ENCODE data around the gene KRT4. TPM values are rescaled to one million over a fixed set of nuclear protein-coding genes. Genes with fewer than 3 reads are reported as not detected.

KRT4 gene
- total and polyA plus RNA-seq, 2 donors from 2014 or later, result 0.15 TPM; not detected in 1

- no peaks in the 10 kb centered on the region for H3K27me3 ChIP-seq (ENCODE audit: control insufficient read depth, insufficient read depth, low read length)
- H3K9me3 ChIP-seq (ENCODE audit: control insufficient read depth in 2 of 3, insufficient read depth in 1 of 3, low read length in 3 of 3), result no peaks in the 10 kb centered on the region
- no peak within 1 kb of the TSS for H3K9ac ChIP-seq (ENCODE audit: low read length in 3 of 3)
- TF ChIP-seq, protein P1, sequence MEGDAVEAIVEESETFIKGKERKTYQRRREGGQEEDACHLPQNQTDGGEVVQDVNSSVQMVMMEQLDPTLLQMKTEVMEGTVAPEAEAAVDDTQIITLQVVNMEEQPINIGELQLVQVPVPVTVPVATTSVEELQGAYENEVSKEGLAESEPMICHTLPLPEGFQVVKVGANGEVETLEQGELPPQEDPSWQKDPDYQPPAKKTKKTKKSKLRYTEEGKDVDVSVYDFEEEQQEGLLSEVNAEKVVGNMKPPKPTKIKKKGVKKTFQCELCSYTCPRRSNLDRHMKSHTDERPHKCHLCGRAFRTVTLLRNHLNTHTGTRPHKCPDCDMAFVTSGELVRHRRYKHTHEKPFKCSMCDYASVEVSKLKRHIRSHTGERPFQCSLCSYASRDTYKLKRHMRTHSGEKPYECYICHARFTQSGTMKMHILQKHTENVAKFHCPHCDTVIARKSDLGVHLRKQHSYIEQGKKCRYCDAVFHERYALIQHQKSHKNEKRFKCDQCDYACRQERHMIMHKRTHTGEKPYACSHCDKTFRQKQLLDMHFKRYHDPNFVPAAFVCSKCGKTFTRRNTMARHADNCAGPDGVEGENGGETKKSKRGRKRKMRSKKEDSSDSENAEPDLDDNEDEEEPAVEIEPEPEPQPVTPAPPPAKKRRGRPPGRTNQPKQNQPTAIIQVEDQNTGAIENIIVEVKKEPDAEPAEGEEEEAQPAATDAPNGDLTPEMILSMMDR (IDR thresholded peaks at IDR 0.05; ENCODE audit: borderline replicate concordance, extremely low read depth, insufficient read depth), result no peak
- DNase-seq (no peak), FAIRE-seq (no peak)
- intact Hi-C loops (cut with DNase I), result no loop called here
- H3K4me1 ChIP-seq (ENCODE audit: control insufficient read depth in 2 of 3, insufficient read depth in 2 of 3, low read depth in 1 of 3, low read length in 3 of 3), result no peaks in the 10 kb centered on the region
- no peak within 1 kb of the TSS for H3K4me3 ChIP-seq (ENCODE audit: low read length in 3 of 3)
- no peak within 1 kb of the TSS for H3K27ac ChIP-seq (ENCODE audit: low read depth in 2 of 2, low read length in 2 of 2)
- H3K36me3 ChIP-seq (ENCODE audit: control insufficient read depth in 2 of 3, insufficient read depth in 3 of 3, low read length in 3 of 3), result no peaks in the 10 kb centered on the region
These were observed 20.2 kb upstream of the KRT4 start, which contains the start of gene KRT79 for GRCh38 chr12:52833922-52834726. Gene KRT79, minus strand, starts transcription at chr12:52834311. Its CDS starts 51 bp downstream, at chr12:52834260.

- FAIRE-seq (no peak), DNase-seq (no peak)
- intact Hi-C loops (cut with DNase I), result no loop called here
- Histone ChIP-seq H3K9ac (ENCODE audit: low read length in 3 of 3) (no peak overlapping the region), H3K27me3 (ENCODE audit: control insufficient read depth, insufficient read depth, low read length) (no peaks in the 10 kb centered on the region), H3K4me1 (ENCODE audit: control insufficient read depth in 2 of 3, insufficient read depth in 2 of 3, low read depth in 1 of 3, low read length in 3 of 3) (no peaks in the 10 kb centered on the region), H3K27ac (ENCODE audit: low read depth in 2 of 2, low read length in 2 of 2) (no peak overlapping the region), H3K9me3 (ENCODE audit: control insufficient read depth in 2 of 3, insufficient read depth in 1 of 3, low read length in 3 of 3) (no peaks in the 10 kb centered on the region), H3K4me3 (ENCODE audit: low read length in 3 of 3) (no peak overlapping the region), H3K36me3 (ENCODE audit: control insufficient read depth in 2 of 3, insufficient read depth in 3 of 3, low read length in 3 of 3) (no peaks in the 10 kb centered on the region)
- TF ChIP-seq, protein P1 (IDR thresholded peaks at IDR 0.05; ENCODE audit: borderline replicate concordance, extremely low read depth, insufficient read depth), result no peak
These were observed 19.3 kb upstream of the KRT4 start for GRCh38 chr12:52832985-52833905.

- Histone ChIP-seq H3K9ac (ENCODE audit: low read length in 3 of 3) (no peak overlapping the region), H3K27ac (ENCODE audit: low read depth in 2 of 2, low read length in 2 of 2) (no peak overlapping the region), H3K9me3 (ENCODE audit: control insufficient read depth in 2 of 3, insufficient read depth in 1 of 3, low read length in 3 of 3) (no peaks in the 10 kb centered on the region), H3K36me3 (ENCODE audit: control insufficient read depth in 2 of 3, insufficient read depth in 3 of 3, low read length in 3 of 3) (no peaks in the 10 kb centered on the region), H3K27me3 (ENCODE audit: control insufficient read depth, insufficient read depth, low read length) (no peaks in the 10 kb centered on the region), H3K4me3 (ENCODE audit: low read length in 3 of 3) (no peak overlapping the region), H3K4me1 (ENCODE audit: control insufficient read depth in 2 of 3, insufficient read depth in 2 of 3, low read depth in 1 of 3, low read length in 3 of 3) (no peaks in the 10 kb centered on the region)
- FAIRE-seq, result no peak
- TF ChIP-seq, protein P1 (IDR thresholded peaks at IDR 0.05; ENCODE audit: borderline replicate concordance, extremely low read depth, insufficient read depth), result no peak
- DNase-seq, result no peak
- intact Hi-C loops (cut with DNase I), result no loop called here
These were observed 18.5 kb upstream of the KRT4 start for GRCh38 chr12:52832451-52832850.
